OCI-LY3 (cell line): ENCODE data around the gene MTOR.

Experiments used
- H2AFZ ChIP-seq: fragments of 200-600, 300-600 bp; shearing (Covaris generic); 2 replicates; pipeline ENCODE4 v1.6.0; 2014; ENCODE audit warnings: antibody characterized with exemption, low read depth, low read length
- H3K27ac ChIP-seq: fragments of 200-600, 300-600 bp; sonication (generic); 2 replicates; pipeline ENCODE4 v1.5.1; 2014; ENCODE audit warnings: mild to moderate bottlenecking, low read length, moderate library complexity, mixed read lengths
- H3K27me3 ChIP-seq: fragments of 200-600, 300-600 bp; sonication (generic); 2 replicates; pipeline ENCODE4 v1.6.1; 2014; ENCODE audit warnings: low read depth, low read length, mixed read lengths
- H3K36me3 ChIP-seq: fragments of 200-600, 300-600 bp; sonication (generic); replicated peaks from 2 replicates; pipeline ENCODE3; 2014; ENCODE audit warnings: low read depth, low read length, mixed read lengths
- H3K4me1 ChIP-seq: fragments of 300-600, 200-600 bp; sonication (generic); 2 replicates; pipeline ENCODE4 v1.6.1; 2014; ENCODE audit warnings: low read length, mixed read lengths
- H3K4me2 ChIP-seq: fragments of 200-600, 300-600 bp; sonication (generic); 2 replicates; pipeline ENCODE4 v1.6.1; 2014; ENCODE audit warnings: low read length, mixed read lengths
- H3K4me3 ChIP-seq: fragments of 300-600, 200-600 bp; sonication (generic); 2 replicates; pipeline ENCODE4 v1.5.1; 2014; ENCODE audit warnings: antibody characterized with exemption, mild to moderate bottlenecking, low read length, moderate library complexity
- H3K79me2 ChIP-seq: fragments of 300-600, 200-600 bp; shearing (Covaris generic); 2 replicates; pipeline ENCODE4 v1.6.1; 2014; ENCODE audit warnings: mild to moderate bottlenecking, low read length, mixed read lengths
- H3K9ac ChIP-seq: fragments of 300-600, 200-600 bp; shearing (Covaris generic); 2 replicates; pipeline ENCODE4 v1.6.0; 2014; ENCODE audit warnings: mild to moderate bottlenecking, low read length, moderate library complexity
- H3K9me3 ChIP-seq: fragments of 200-600, 300-600 bp; shearing (Covaris generic); 2 replicates; pipeline ENCODE4 v1.6.1; 2014; ENCODE audit warnings: low read length, mixed read lengths; ENCODE audit not compliant: insufficient read depth
- H4K20me1 ChIP-seq: fragments of 200-600, 300-600 bp; sonication (generic); 2 replicates; pipeline ENCODE4 v1.6.1; 2016; ENCODE audit warnings: low read length, mixed read lengths; ENCODE audit not compliant: insufficient read depth
- EZH2phosphoT487 ChIP-seq: fragments of 200-600 bp; shearing (Covaris generic); IDR thresholded peaks from 2 replicates; pipeline ENCODE4 v1.6.1; 2018; ENCODE audit warnings: antibody characterized with exemption, mixed run types, low read depth
- TF ChIP-seq, protein P1 (sequence below): fragments of 200-600, 300-600 bp; sonication (generic); IDR thresholded peaks from 2 replicates; pipeline ENCODE4 v1.5.1; 2014; ENCODE audit warnings: antibody characterized with exemption, low read length, low read depth

Gene MTOR

DNA sequence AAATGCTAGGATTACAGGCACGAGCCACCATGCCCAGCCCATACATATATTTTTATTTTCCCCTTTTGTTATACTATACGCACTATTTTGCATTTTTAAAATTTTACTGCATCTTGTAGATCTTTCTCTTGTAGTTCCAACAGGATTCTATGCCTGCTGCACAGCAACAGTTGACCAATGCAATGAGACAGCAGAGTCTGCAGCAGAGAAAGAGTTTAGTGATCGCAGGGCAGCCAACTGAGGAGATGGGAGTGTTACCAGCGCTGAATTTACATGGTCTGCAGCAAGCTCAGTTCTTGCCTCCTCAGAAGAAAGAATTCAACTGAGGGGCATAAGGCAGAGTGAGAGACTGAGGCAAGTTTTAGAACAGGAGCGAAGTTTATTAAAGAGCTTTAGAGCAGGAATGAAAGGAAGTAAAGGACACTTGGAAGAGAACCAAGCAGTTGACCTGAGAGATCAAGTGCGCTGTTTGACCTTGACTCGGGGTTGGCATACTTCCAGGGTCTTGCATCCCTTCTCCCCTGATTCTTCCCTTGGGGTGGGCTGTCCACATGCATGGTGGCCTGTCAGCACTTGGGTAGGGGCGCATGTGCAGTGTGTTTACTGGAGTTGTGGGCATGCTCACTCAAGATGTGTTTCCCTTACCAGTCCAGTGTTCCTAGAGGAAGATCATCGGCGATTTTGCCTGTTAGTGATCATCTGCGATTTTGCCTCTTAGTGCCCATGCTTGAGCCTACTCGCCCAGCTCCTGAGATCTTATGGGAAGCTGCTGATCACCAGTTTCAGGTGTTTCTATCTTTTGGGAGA is 4.1 kb upstream of the MTOR start:
- no peak overlapping the region for H3K4me3 ChIP-seq
- H3K4me2 ChIP-seq: no peak overlapping the region
- no peak for TF ChIP-seq EZH2phosphoT487
- TF ChIP-seq, protein P1, sequence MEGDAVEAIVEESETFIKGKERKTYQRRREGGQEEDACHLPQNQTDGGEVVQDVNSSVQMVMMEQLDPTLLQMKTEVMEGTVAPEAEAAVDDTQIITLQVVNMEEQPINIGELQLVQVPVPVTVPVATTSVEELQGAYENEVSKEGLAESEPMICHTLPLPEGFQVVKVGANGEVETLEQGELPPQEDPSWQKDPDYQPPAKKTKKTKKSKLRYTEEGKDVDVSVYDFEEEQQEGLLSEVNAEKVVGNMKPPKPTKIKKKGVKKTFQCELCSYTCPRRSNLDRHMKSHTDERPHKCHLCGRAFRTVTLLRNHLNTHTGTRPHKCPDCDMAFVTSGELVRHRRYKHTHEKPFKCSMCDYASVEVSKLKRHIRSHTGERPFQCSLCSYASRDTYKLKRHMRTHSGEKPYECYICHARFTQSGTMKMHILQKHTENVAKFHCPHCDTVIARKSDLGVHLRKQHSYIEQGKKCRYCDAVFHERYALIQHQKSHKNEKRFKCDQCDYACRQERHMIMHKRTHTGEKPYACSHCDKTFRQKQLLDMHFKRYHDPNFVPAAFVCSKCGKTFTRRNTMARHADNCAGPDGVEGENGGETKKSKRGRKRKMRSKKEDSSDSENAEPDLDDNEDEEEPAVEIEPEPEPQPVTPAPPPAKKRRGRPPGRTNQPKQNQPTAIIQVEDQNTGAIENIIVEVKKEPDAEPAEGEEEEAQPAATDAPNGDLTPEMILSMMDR: no peak
- peaks cover 9% of the 10 kb centered on the region for H3K79me2 ChIP-seq
- no peaks in the 10 kb centered on the region for H4K20me1 ChIP-seq
- H3K36me3 ChIP-seq: no peaks in the 10 kb centered on the region
- H2AFZ ChIP-seq: no peak overlapping the region
- H3K27ac ChIP-seq: no peak overlapping the region
- H3K4me1 ChIP-seq: peaks cover 2% of the 10 kb centered on the region
- H3K9me3 ChIP-seq: no peaks in the 10 kb centered on the region
- H3K27me3 ChIP-seq: no peaks in the 10 kb centered on the region
- no peak overlapping the region for H3K9ac ChIP-seq

DNA sequence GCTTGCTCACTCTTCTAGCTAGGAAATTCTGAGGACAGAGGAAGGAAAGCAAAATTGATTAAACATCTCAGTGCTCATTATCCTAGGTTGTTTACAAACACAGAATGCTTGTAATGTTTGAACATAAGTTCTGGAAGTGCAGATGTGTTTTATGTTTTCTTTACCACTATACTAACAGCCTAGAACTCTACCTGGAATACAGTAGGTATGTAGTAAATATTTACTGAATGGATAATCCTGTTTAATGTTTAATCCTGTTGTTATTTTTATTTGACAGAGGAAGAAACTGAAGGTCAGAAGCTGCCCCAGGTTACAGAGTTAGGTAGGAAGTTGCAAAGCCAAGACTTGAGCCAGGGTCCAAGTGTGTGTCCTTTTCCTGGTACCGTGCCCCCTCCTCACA is 6.1 kb downstream of the MTOR start:
- Histone ChIP-seq H4K20me1 (no peaks in the 10 kb centered on the region), H3K79me2 (peaks cover 6% of the 10 kb centered on the region), H2AFZ (no peak overlapping the region), H3K9ac (no peak overlapping the region), H3K4me1 (peaks cover under 1% of the 10 kb centered on the region), H3K9me3 (no peaks in the 10 kb centered on the region), H3K36me3 (peaks cover 22% of the 10 kb centered on the region), H3K4me2 (no peak overlapping the region), H3K27me3 (no peaks in the 10 kb centered on the region), H3K27ac (no peak overlapping the region), H3K4me3 (no peak overlapping the region)
- TF ChIP-seq, protein P1: no peak
- no peak for TF ChIP-seq EZH2phosphoT487

DNA sequence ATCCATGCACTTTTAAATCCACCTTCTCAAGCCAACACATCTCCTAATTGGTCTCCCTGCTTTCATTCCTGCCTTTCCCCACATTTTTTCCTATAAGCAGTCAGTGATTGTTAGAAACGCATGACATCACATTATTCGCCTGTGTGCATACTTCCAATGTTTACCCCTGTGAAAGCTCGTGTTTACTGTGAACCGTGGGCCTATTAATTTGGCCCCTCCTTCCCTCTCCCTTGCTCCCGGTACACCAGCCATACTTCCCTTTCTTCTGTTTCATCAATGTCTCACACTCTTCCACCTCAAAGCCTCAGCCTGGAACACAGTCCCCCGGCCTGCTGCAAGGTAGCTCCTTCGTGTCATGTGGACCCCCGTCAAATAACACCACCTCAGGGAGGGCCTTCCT is 9.1 kb downstream of the MTOR start:
- H3K36me3 ChIP-seq: peaks cover 31% of the 10 kb centered on the region
- TF ChIP-seq, protein P1: no peak
- H3K4me3 ChIP-seq: no peak overlapping the region

DNA sequence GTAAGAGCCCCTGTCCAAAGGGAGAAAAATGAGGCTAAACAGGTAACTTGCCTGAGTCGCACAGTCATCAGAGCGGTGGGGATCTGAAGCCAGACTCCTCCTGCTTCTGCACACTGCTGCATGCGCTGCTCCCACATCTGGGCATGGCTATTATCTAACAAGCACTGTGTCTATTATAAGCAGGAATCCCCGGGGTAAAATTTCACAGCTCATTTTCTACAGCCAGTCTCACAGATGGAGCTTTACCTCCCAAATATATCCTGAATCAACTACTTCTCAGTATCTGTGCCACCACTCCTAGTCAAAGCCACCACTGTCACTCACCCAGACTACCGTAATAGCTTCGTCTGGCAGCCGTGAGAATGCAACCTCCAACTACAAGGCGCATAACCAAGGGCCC is 9.8 kb downstream of the MTOR start:
- Histone ChIP-seq H2AFZ (no peak overlapping the region), H3K79me2 (no peaks in the 10 kb centered on the region), H3K36me3 (peaks cover 29% of the 10 kb centered on the region), H3K27me3 (no peaks in the 10 kb centered on the region), H3K27ac (no peak overlapping the region), H3K4me2 (no peak overlapping the region), H3K9ac (no peak overlapping the region), H3K9me3 (no peaks in the 10 kb centered on the region), H3K4me1 (no peaks in the 10 kb centered on the region), H3K4me3 (no peak overlapping the region), H4K20me1 (no peaks in the 10 kb centered on the region)
- no peak for TF ChIP-seq EZH2phosphoT487
- TF ChIP-seq, protein P1: no peak

More for the DNA sequence above, 9.1 kb downstream of the MTOR start:
- Histone ChIP-seq H4K20me1 (no peaks in the 10 kb centered on the region), H3K4me1 (no peaks in the 10 kb centered on the region), H3K4me2 (no peak overlapping the region), H3K79me2 (no peaks in the 10 kb centered on the region), H3K27ac (no peak overlapping the region), H3K9me3 (no peaks in the 10 kb centered on the region), H3K9ac (no peak overlapping the region), H2AFZ (no peak overlapping the region), H3K27me3 (no peaks in the 10 kb centered on the region)
